ENCODE results near the gene PLCL2. TPM values are rescaled to one million over a fixed set of nuclear protein-coding genes. Genes with fewer than 3 reads are reported as not detected.

Gene PLCL2
- total RNA-seq, 1 experiment from 2014 or later, result 0.92 TPM

GRCh38 chr3:17050506-17050905 is 165.8 kb downstream of the PLCL2 start:
- intact Hi-C loops (cut with micrococcal nuclease; ENCODE audit: unreplicated experiment), result no loop called here
- Histone ChIP-seq H3K4me3 (ENCODE audit: low read depth, low read length, poor library complexity, severe bottlenecking) (no peak overlapping the region), H3K36me3 (ENCODE audit: insufficient read depth, low read length, poor library complexity, severe bottlenecking) (no peaks in the 10 kb centered on the region), H3K27ac (ENCODE audit: low read depth, low read length, poor library complexity, severe bottlenecking) (no peak overlapping the region), H3K4me1 (ENCODE audit: insufficient read depth, low read length, poor library complexity, severe bottlenecking) (no peaks in the 10 kb centered on the region), H3K27me3 (replicated peaks; ENCODE audit: insufficient read depth, low read depth, low read length, poor library complexity) (no peaks in the 10 kb centered on the region), H3K9me3 (ENCODE audit: low read depth, low read length, poor library complexity, severe bottlenecking) (no peaks in the 10 kb centered on the region)
- BruUV-seq (replicated peaks), result no TSS peak
- no peak for DNase-seq (ENCODE audit: low spot score)
- TF ChIP-seq EZH2 (IDR thresholded peaks at IDR 0.05; ENCODE audit: borderline replicate concordance, low read depth, low read length, poor library complexity, severe bottlenecking) (no peak), CTCF (conservative IDR thresholded peaks at IDR 0.05; ENCODE audit: low read depth, low read length) (no peak)
- CTCF ChIA-PET, result no interaction called here
- POLR2A ChIA-PET (ENCODE audit: low non-redundant PET), result no interaction called here

GRCh38 chr3:17052363-17052762 is 167.6 kb downstream of the PLCL2 start:
- POLR2A ChIA-PET (ENCODE audit: low non-redundant PET), result no interaction called here
- no TSS peak for BruUV-seq (replicated peaks)

GRCh38 chr3:17054301-17054981 is 169.7 kb downstream of the PLCL2 start:
- ChIA-PET POLR2A (ENCODE audit: low non-redundant PET) (no interaction called here), CTCF (no interaction called here)
- intact Hi-C loops (cut with micrococcal nuclease; ENCODE audit: unreplicated experiment), result no loop called here
- no peak overlapping the region for H3K4me3 ChIP-seq (ENCODE audit: low read depth, low read length, poor library complexity, severe bottlenecking)
- H3K4me1 ChIP-seq (ENCODE audit: insufficient read depth, low read length, poor library complexity, severe bottlenecking), result no peaks in the 10 kb centered on the region
- H3K9me3 ChIP-seq (ENCODE audit: low read depth, low read length, poor library complexity, severe bottlenecking), result no peaks in the 10 kb centered on the region
- TF ChIP-seq CTCF (conservative IDR thresholded peaks at IDR 0.05; ENCODE audit: low read depth, low read length) (no peak), EZH2 (IDR thresholded peaks at IDR 0.05; ENCODE audit: borderline replicate concordance, low read depth, low read length, poor library complexity, severe bottlenecking) (no peak)
- DNase-seq (ENCODE audit: low spot score), result no peak
- H3K27ac ChIP-seq (ENCODE audit: low read depth, low read length, poor library complexity, severe bottlenecking), result no peak overlapping the region
- H3K36me3 ChIP-seq (ENCODE audit: insufficient read depth, low read length, poor library complexity, severe bottlenecking), result no peaks in the 10 kb centered on the region
- BruUV-seq (replicated peaks), result no TSS peak
- H3K27me3 ChIP-seq (replicated peaks; ENCODE audit: insufficient read depth, low read depth, low read length, poor library complexity), result no peaks in the 10 kb centered on the region

More at GRCh38 chr3:17052363-17052762, 167.6 kb downstream of the PLCL2 start:
- Histone ChIP-seq H3K27me3 (replicated peaks; ENCODE audit: insufficient read depth, low read depth, low read length, poor library complexity) (no peaks in the 10 kb centered on the region), H3K4me3 (ENCODE audit: low read depth, low read length, poor library complexity, severe bottlenecking) (no peak overlapping the region), H3K4me1 (ENCODE audit: insufficient read depth, low read length, poor library complexity, severe bottlenecking) (no peaks in the 10 kb centered on the region), H3K27ac (ENCODE audit: low read depth, low read length, poor library complexity, severe bottlenecking) (no peak overlapping the region), H3K36me3 (ENCODE audit: insufficient read depth, low read length, poor library complexity, severe bottlenecking) (no peaks in the 10 kb centered on the region), H3K9me3 (ENCODE audit: low read depth, low read length, poor library complexity, severe bottlenecking) (no peaks in the 10 kb centered on the region)
- intact Hi-C loops (cut with micrococcal nuclease; ENCODE audit: unreplicated experiment), result no loop called here
- no peak for DNase-seq (ENCODE audit: low spot score)
- CTCF ChIA-PET, result no interaction called here
- TF ChIP-seq EZH2 (IDR thresholded peaks at IDR 0.05; ENCODE audit: borderline replicate concordance, low read depth, low read length, poor library complexity, severe bottlenecking) (no peak), CTCF (conservative IDR thresholded peaks at IDR 0.05; ENCODE audit: low read depth, low read length) (no peak)
